Esophagus muscularis mucosa (tissue), 3 donors: ENCODE data around the gene GPR37L1.

ENCODE experiments used
- POLR2AphosphoS5 ChIP-seq, 2 donors: sonication (generic); formaldehyde crosslinking; IDR thresholded peaks; one replicate each; pipeline ENCODE4 v1.6.1; 2017; ENCODE audit warnings: antibody characterized with exemption in 2 of 2
- TF ChIP-seq, protein P1 (sequence below), 3 experiments: fragments of 200-600 bp in 2 of 3; fragments of 450-650 bp in 1 of 3; sonication (generic) in 2 of 3; IDR thresholded peaks; one replicate each; pipeline ENCODE4 v1.5.1; 2017 to 2019; ENCODE audit warnings: antibody characterized with exemption in 3 of 3, mild to moderate bottlenecking in 2 of 3, moderate library complexity in 1 of 3

GRCh38 chr1:202107321-202107761, 15.4 kb upstream of the GPR37L1 start:
- TF ChIP-seq, protein P1, sequence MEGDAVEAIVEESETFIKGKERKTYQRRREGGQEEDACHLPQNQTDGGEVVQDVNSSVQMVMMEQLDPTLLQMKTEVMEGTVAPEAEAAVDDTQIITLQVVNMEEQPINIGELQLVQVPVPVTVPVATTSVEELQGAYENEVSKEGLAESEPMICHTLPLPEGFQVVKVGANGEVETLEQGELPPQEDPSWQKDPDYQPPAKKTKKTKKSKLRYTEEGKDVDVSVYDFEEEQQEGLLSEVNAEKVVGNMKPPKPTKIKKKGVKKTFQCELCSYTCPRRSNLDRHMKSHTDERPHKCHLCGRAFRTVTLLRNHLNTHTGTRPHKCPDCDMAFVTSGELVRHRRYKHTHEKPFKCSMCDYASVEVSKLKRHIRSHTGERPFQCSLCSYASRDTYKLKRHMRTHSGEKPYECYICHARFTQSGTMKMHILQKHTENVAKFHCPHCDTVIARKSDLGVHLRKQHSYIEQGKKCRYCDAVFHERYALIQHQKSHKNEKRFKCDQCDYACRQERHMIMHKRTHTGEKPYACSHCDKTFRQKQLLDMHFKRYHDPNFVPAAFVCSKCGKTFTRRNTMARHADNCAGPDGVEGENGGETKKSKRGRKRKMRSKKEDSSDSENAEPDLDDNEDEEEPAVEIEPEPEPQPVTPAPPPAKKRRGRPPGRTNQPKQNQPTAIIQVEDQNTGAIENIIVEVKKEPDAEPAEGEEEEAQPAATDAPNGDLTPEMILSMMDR (IDR thresholded peaks at IDR 0.05), result no peak
- no peak for TF ChIP-seq POLR2AphosphoS5 (IDR thresholded peaks at IDR 0.05)
